Measurements from ENCODE around the gene NDUFA13.
A peak's percentile ranks its signal among the peaks of the same experiment; 100 is the strongest.

Gene NDUFA13

GRCh38 chr19:19513682-19514081 lies 2.3 kb upstream of the NDUFA13 start:
- no peak for DNase-seq

GRCh38 chr19:19514215-19514657 lies 1.8 kb upstream of the NDUFA13 start:
- DNase-seq, result no peak

- DNase-seq, result no peak
Observed at GRCh38 chr19:19514881-19515641, 964 bp upstream of the NDUFA13 start, which contains the start of gene TSSK6. Gene TSSK6 (minus strand): TSS chr19:19515548. CDS start chr19:19515427, 121 bp downstream.

- DNase-seq, result no peak
Observed at GRCh38 chr19:19517235-19517619, 1.2 kb downstream of the NDUFA13 start.

DNA sequence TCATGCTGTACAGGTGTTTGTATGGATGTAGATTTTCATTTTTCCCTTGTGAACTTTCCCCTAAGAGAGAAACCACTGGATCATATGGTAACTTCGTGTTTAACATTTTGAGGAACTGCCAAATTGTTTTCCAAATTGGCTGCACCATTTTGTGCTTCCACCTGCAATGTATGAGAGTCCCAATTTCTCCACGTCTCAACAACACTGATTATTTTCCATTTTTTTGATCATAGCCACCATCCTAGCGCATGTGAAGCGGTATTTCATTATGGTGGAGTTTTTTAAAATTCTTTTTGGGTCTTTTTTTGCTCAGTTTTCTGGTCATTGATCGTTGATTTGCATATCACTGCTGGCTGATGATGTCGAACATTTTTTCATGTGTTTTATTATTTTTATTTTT lies 5.0 kb downstream of the NDUFA13 start:
- DNase-seq, result no peak

GRCh38 chr19:19523177-19523576 lies 7.2 kb downstream of the NDUFA13 start:
- DNase-seq, result no peak

DNA sequence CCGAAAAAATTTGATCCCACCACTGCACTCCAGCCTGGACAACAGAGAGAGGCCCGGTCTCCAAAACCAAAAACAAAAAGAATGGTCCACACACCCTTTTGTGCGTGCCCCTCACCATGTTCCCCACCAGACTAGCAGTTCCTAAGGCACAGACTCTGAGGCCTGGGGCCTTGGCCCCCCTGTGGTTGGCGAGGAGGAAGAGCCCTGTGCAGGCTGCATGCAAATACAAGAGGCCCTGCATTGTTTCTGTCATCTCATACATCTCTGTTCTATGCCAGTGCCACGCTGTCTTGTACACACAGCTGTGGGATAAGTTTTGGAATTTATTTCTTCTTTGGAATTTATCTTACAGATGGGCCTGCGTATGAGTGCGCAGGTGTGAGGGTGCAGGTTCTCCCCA lies 8.0 kb downstream of the NDUFA13 start:
- no peak for DNase-seq

DNA sequence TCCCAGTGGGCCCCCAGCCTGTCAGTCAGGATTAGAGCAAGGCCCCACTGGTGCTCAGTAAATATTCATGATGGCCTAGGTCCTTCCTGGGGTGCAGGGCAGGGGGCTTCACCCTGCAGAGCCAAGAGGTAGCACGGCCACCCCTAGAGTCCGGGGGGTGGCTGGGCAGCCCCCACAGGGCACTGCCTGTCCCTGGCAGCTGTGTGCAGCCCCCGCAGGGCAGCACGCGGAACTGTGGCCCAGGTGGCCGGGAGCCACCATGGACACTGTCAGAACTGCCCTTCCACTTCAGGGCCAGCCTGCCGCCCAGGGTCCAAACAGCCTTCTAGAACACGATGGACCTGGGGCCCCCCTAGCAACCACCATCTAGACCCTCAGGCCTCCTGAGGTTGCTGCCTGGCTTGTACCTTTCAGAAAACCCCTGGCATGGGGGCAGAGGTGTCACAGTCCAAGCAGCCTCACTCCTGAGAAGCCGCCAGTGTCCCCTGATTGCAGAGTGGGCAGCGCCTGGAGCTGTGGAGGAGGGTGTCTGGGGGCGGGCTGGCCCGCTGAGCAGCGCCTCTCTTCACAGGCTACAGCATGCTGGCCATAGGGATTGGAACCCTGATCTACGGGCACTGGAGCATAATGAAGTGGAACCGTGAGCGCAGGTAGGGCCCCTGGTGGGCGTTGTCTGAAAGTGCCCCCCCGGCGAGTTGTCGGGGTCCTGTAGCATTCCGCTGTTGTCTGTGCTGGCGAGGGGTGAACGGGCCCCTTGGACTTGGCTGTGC lies 9.8 kb downstream of the NDUFA13 start:
- no peak for DNase-seq

DNA sequence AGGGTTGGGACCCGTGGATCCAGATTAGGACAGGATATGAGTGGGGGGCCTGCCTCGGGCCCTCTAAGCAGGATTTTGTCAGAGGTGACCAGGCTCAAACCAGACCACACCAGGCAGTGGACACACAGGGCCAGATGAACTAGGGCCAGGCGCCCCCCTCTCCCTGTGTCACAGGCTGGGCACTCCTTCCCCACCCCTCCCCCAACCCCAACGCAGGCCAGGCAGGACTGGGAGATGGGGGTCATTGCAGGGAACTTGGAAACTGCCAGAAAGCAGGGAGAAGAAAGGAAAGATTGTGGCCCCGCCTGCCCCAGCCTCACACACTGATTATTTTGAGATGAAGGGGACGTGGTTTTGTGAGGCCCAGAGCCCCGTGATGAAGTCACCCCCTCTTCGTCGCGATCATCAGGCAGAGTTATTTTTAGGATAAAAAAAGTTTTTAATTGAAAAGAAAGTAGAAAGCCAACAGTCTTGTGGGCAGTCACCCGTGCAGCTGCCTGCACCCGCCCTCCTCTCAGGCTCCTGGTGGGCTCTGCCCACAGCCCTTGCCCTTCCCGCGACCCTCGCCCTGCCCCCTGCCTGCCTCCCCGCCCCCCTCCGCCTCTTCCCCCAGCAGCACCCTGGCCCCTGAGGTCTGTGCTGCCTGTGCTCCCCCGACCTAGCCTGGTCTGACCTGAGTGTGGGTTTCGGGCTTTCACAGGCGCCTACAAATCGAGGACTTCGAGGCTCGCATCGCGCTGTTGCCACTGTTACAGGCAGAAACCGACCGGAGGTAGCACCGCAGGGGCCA lies 10.8 kb downstream of the NDUFA13 start:
- no peak for DNase-seq

GRCh38 chr19:19527371-19527656 lies 11.3 kb downstream of the NDUFA13 start:
- no peak for DNase-seq

DNA sequence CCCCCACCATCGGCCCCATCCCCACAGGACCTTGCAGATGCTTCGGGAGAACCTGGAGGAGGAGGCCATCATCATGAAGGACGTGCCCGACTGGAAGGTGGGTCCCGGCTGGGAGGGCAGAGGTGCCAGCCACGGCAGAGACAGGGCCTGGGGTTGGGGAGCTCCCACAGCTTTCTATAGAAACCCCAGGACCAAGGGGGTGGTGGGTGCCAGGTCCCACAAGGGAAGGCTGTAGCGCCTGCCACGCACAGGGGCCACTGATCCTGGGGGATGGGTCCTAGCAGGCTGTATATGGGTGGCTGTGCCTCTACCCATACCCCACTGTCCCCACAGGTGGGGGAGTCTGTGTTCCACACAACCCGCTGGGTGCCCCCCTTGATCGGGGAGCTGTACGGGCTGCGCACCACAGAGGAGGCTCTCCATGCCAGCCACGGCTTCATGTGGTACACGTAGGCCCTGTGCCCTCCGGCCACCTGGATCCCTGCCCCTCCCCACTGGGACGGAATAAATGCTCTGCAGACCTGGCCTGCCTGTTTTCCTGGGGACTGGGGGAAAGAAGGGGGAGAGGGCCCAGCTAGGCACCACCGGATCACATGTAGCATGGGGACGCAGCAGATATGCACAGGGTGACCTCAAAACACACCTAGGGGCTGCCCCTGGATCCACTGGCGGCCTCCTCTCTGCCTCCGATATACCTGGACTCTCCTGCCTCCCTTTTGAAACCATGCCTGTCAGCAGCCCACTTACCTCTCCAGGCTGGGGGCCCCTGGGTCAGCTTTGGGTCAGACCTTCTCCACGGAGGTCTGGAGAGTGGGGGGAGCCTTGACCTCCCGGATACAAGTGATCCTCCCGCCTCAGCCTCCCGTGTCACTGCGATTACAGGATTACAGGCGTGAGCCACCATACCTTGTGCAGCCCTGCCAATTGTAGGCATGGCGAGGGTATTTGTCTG lies 11.9 kb downstream of the NDUFA13 start:
- no peak for DNase-seq

GRCh38 chr19:19528721-19529490 lies 12.9 kb downstream of the NDUFA13 start, which contains the start of gene YJEFN3:
Gene YJEFN3 (plus strand): TSS chr19:19528911. CDS start chr19:19528933, 22 bp downstream.
- no peak for DNase-seq

DNA sequence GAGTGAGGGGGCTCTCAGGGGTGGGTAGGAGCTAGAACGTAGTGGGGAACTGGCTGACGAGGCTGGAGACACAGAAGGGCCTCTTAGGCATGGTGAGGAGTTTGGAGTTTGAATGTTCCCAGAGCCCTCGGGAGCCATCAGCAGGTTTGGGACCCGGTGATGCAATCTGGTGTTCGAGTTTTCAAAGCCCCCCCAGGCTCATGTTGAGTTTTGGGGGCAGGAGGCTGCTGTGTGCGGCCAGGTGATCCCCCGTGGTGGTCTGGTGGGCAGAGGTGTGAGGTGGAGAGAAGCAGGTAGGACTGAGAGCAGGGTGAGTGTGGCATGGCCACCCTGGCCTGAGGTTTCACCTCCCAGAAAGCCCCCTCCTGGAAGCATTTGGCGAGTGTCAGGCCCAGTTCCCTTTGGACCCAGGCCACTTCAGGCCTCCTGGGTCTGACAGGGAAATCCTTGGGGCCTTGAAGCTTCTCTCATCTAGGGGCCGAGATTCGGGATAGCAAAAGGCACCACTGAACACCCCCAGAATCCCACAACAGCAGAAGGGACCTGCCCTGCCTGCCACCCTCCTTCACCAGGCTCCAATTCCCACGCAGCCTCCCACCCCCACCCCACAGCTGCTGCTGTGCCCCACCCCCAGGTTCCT lies 13.9 kb downstream of the NDUFA13 start:
- no peak for DNase-seq

DNA sequence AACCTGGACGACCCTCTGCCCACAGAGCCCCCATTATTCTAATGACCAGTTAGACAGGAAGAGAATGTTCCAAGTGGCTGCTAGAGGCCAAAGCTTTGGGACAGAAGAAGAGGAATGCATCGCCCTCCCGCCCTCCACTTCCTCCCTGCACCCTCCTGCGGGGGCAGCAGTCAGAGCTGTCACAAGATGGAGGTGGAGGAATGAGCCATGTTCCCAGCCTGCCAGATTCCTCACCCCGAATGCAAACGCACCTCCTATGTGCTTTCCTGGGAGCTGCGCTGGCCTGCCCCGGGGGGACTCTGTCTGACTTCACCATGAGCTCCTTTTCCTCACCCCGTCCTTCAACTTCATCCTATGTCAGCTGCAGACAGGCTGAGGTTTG lies 14.4 kb downstream of the NDUFA13 start:
- DNase-seq, result no peak

DNA sequence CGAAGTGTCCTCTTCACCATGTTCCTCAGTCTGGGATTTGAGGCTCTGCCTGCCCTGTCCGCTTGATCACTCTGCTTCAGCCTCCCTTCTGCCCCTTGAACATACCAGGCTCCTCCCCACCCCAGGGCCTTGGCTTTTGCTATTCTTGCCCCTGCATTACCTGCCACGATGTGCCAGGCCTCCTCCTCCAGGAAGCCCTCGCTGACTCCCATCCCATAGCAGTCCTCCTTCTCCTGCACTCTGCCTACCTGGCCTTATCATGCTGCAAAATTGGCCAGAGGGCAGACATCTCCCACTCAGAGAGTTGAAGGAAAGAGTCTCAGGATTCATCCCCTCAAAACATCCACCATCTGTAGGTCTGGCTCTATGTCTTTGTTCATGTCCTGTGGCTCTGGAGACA lies 14.9 kb downstream of the NDUFA13 start:
- DNase-seq, result no peak

DNA sequence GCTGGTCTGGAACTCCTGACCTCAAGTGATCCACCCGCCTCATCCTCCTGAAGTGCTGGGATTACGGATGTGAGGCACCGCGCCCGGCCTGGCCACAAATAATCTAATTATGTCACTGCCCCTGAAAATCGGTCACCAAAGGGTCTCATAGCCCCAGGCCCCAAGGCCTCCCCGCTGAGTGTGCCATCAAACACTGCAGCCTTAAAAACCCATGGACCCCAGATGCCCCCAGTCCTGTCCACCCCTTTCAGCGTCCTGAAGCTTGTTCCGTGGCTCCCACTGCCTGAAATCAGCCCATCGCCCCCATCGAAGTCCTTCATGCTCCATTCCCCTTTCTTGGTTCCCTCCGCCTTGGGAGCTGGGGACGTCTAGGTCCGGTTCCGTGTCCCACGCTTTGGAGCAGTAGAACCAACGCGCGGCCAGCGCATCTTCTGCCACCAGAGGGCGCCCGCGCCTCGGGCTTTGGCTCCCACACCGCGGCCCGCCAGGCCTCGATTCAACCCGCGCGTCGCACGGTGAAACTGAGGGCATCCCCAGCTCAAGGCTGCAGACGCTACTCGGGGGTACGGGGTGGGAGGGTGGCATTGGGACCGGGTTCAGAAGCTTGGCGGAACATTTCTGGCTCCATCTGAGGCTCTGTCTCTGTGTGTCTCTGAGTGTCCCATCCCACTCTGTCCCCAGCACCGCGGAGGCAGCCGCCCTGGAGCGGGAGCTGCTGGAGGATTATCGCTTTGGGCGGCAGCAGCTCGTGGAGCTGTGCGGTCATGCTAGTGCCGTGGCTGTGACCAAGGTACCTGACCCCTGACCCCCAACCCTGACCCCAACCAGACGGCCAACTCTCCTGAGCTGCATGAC lies 16.2 kb downstream of the NDUFA13 start:
- peak; percentile 31 for DNase-seq

- DNase-seq, result no peak
Observed at GRCh38 chr19:19532806-19533701, 17.0 kb downstream of the NDUFA13 start.

DNA sequence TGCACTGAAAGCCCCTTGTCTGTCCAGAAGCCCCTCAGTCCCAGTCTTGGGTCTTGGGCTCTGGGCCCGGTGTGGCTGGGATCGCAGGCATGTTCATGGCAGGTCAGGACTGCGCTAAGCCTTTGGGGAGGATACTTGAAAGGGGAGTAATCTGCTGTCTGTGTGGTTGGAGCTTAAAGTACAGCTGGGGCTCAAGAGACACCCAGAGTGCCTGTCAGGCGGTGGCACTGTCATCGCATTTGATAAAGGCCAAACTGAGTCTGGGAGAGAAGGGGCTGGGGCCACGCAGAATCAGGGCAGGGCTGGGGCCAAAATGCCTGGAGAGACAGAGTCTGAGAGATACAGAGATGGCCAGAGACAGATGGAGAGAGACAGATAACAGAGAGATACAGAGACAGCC lies 17.8 kb downstream of the NDUFA13 start:
- no peak for DNase-seq
